AG04449 (cell line): ENCODE data around the gene FIGN.

ENCODE experiments used
- CTCF ChIA-PET: fragments of 350-600 bp; formaldehyde crosslinking; extraction: SDS; loops from one replicate; lab custom pipeline; 2021; ENCODE audit warnings: antibody characterized with exemption; lab: Yijun Ruan, JAX
- POLR2A ChIA-PET: fragments of 400-600, 350-600 bp; formaldehyde crosslinking; extraction: SDS; loops from one replicate; lab custom pipeline; 2020; ENCODE audit warnings: antibody characterized with exemption, inconsistent platforms; lab: Yijun Ruan, JAX
- DNase-seq: peaks from one replicate; pipeline ENCODE4 v3.0.0-alpha.2; 2010; ENCODE audit warnings: low read depth, low spot score
- H3K4me3 ChIP-seq: 2 replicates; pipeline ENCODE4 v1.5.1; 2011; ENCODE audit warnings: low read depth, mild to moderate bottlenecking, control low read depth, low read length
- TF ChIP-seq, protein P1 (sequence below): IDR thresholded peaks from one replicate; pipeline ENCODE4 v1.5.1; 2011; ENCODE audit warnings: mild to moderate bottlenecking, moderate library complexity, low read length, control low read depth, inconsistent platforms; ENCODE audit not compliant: insufficient read depth; ENCODE audit errors: missing control alignments

FIGN gene

DNA sequence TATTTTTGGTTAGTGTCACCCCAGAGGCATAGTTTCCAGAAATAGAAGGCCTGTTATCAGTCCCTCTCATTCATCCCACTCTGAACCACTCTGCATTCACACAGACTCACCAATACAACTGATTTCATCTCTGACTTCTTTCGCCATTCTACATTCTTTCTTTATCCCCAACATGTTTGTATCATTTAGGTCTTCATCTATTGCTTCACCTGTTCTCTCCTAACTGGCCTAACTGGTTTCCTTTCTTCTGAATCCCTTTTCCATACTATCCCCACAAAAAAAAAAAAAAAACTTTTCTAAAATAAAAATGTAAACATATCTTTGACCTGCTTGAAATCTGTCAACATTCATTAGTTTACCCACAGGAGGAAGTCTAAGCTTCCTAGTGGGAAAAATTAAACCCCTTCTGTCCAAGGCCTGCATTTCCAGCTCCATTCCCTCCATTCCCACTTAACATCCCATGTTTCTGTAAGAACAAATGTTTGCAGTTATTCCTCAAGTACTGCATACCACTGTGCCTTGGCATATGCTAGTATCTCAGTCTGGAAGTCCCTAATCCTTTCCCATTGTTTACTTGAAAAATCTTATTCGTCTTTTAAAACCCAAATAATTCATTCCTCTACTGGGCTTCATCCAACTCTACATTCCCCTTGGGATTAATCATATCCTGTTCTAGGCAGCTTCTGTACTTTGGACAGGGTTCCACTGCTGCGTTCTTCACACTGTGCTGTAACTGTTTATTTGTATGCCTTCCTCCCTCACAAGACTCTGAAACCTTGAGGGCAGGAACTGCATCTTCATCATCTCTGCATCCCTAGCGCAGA lies 68.5 kb downstream of the FIGN start:
- TF ChIP-seq, protein P1, sequence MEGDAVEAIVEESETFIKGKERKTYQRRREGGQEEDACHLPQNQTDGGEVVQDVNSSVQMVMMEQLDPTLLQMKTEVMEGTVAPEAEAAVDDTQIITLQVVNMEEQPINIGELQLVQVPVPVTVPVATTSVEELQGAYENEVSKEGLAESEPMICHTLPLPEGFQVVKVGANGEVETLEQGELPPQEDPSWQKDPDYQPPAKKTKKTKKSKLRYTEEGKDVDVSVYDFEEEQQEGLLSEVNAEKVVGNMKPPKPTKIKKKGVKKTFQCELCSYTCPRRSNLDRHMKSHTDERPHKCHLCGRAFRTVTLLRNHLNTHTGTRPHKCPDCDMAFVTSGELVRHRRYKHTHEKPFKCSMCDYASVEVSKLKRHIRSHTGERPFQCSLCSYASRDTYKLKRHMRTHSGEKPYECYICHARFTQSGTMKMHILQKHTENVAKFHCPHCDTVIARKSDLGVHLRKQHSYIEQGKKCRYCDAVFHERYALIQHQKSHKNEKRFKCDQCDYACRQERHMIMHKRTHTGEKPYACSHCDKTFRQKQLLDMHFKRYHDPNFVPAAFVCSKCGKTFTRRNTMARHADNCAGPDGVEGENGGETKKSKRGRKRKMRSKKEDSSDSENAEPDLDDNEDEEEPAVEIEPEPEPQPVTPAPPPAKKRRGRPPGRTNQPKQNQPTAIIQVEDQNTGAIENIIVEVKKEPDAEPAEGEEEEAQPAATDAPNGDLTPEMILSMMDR, result no peak
- ChIA-PET POLR2A (no interaction called here), CTCF (no interaction called here)
- H3K4me3 ChIP-seq, result no peak overlapping the region
- DNase-seq, result peak; percentile 72

DNA sequence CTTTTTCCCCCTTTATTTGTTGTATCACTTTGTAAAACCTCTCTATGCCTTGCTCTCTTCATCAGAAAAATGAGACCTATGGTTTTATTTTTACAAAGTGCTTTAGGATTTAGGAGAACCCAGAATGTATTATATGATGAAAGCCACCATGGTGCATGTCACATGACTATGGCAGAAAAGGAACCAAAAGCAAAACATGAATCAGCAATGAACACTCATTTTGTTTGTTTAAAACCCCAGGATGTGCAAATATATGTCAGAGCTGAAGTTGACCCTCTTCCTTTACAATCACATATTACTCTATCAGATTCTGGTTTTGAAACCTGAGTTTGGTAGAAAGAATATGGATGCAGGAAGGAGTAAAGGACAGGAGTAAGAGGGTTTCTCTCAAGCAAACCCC lies 70.0 kb downstream of the FIGN start:
- ChIA-PET POLR2A (no interaction called here), CTCF (no interaction called here)
- no peak for DNase-seq
- H3K4me3 ChIP-seq, result no peak overlapping the region
- TF ChIP-seq, protein P1, result no peak

DNA sequence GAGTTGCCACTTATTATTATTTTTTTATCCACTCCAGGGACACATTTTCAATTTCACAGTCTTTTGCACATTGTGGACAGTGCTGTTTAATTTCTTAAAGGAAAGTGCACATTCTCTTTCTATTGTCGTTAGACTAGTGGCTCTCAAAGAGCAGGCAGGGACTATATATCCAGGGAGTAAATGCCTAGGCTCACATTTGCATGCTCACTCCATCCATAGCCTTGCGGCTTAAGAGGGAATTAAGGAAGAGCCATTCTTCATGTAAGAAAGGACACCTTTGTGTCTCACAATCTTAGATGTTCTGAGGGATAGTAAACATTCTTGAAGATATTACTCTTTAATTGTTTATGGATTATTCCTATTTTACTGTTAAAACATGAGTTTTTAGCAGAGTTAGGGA lies 70.8 kb downstream of the FIGN start:
- TF ChIP-seq, protein P1, result no peak
- CTCF ChIA-PET, result no interaction called here
- POLR2A ChIA-PET, result no interaction called here
- no peak for DNase-seq
- no peak overlapping the region for H3K4me3 ChIP-seq

DNA sequence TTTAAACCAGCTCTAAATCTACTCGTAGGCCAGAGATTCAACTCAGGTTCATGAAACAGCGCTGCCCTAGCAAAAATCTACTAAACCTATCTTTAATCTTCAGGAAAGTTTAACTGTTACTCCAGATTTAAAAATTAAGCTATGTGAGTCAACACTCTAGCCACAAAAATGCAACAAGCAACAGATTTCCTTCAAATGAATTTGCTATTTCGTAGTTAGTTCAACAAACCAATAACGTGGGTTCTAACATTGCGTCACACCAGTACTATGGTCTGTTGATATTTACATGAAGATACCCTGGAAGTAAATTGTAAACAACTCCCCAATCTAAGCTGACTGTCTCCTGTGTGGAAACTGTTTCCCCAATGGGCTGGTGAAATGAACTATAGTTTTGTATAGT lies 71.2 kb downstream of the FIGN start:
- peak; percentile 52 for DNase-seq
- no peak overlapping the region for H3K4me3 ChIP-seq
- CTCF ChIA-PET, result no interaction called here
- POLR2A ChIA-PET, result no interaction called here
- TF ChIP-seq, protein P1, result no peak

DNA sequence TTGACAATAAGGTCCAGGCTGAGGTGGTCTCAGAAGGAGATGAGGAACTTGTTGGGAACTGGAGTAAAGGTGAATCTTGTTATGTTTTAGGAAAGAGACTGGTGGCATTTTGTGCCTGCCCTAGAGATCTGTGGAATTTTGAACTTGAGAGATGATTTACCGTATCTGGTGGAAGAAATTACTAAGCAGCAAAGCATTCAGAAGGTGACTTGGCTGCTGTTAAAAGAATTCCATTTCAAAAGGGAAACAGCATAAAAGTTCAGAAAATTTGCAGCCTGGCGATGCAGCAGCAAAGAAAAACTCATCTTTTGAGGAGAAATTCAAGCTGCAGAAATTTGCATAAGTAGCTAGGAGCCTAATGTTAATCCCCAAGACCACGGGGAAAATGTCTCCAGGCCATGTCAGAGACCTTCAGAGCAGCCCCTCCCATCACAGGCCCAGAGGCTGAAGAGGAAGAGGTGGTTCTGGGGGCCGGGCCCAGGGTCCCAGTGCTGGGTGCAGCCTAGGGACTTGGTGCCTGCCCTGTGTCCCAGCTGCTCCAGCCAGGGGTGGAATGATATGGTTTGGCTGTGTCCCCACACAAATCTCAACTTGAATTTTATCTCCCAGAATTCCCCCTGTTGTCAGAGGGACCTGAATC lies 73.5 kb downstream of the FIGN start:
- no peak overlapping the region for H3K4me3 ChIP-seq
- ChIA-PET POLR2A (no interaction called here), CTCF (no interaction called here)
- no peak for DNase-seq
- TF ChIP-seq, protein P1, result no peak

DNA sequence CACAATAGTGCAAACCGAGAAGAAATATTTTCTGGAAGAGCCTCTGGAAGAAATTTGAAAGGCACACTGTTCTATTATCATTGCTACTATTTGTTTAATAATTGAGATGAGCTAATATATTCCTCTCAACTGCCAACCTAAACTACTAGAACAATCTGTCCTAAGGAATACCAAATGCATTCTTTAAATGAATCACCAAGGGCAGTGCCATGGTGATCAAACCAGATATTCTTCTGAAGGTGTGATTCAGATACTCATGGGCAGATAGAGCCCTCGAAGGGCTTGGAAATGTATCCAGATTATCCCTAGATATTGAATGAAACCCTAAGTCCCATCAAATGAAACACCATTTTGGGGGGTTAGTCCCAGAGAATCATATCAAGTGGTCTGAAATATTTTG lies 76.6 kb downstream of the FIGN start:
- TF ChIP-seq, protein P1, result no peak
- ChIA-PET POLR2A (no interaction called here), CTCF (no interaction called here)

More for the DNA sequence above, 76.6 kb downstream of the FIGN start:
- no peak for DNase-seq
- no peak overlapping the region for H3K4me3 ChIP-seq
